GM12875 (cell line): ENCODE measurements around the gene CHAT.

Source experiments
- H3K4me3 ChIP-seq: one replicate; pipeline ENCODE4 v1.5.1; 2011; ENCODE audit warnings: low read depth, low read length, control low read depth
- TF ChIP-seq, protein P1 (sequence below): IDR thresholded peaks from 2 replicates; pipeline ENCODE4 v1.5.1; 2011; ENCODE audit warnings: low read depth, mild to moderate bottlenecking, control low read depth, inconsistent platforms, low read length, moderate library complexity, borderline replicate concordance; ENCODE audit not compliant: insufficient read depth

Gene CHAT

DNA sequence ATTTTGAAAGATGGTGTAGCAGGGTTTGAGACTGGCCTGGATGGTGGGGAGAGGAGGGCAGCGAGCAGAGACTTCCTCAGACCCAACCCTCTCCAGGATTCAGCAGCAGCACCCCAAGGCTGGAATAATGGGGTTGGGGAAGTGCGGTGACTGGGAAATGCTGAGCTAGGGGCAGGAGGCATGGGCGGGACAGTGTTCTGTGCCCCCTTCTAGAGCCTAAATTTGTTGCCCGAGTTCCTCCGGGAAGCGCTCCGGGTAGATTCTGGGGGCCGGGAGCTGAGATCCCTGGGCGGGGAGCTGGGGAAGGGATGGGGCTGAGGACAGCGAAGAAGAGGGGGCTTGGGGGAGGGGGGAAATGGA lies at the start of gene CHAT:
Gene CHAT (plus strand): TSS at position 156 of the 360 bp plus-strand sequence. CDS start 153 bp downstream, at position 309.
- TF ChIP-seq, protein P1, sequence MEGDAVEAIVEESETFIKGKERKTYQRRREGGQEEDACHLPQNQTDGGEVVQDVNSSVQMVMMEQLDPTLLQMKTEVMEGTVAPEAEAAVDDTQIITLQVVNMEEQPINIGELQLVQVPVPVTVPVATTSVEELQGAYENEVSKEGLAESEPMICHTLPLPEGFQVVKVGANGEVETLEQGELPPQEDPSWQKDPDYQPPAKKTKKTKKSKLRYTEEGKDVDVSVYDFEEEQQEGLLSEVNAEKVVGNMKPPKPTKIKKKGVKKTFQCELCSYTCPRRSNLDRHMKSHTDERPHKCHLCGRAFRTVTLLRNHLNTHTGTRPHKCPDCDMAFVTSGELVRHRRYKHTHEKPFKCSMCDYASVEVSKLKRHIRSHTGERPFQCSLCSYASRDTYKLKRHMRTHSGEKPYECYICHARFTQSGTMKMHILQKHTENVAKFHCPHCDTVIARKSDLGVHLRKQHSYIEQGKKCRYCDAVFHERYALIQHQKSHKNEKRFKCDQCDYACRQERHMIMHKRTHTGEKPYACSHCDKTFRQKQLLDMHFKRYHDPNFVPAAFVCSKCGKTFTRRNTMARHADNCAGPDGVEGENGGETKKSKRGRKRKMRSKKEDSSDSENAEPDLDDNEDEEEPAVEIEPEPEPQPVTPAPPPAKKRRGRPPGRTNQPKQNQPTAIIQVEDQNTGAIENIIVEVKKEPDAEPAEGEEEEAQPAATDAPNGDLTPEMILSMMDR: no peak
- H3K4me3 ChIP-seq: no peak within 1 kb of the TSS

DNA sequence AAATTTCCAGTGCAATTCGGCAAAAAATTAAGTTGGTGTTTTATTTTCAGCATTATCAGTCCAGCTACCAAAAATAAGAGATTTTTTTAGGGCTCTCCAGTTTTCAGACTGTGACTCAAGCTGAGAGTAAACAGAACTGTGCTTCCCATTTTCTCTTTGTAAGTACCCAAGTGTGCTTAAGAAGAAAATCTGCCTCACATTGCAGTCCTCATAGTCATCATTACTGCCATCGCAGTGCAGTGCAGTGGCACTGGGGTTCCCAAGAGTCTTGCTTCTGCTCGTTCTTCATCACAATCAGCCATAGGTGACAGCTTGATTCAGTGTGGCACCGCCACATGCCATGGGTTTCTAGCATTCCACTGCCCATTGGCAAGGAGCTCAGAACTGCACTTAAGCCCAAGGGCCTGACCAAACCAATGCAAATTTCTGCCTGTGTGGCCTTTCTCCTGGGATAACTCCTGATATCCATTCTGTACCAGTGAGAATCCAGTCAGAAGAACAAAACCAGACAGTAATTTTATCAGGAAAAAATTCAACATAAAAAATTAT lies 49.3 kb upstream of the CHAT start:
- TF ChIP-seq, protein P1: no peak
- H3K4me3 ChIP-seq: no peak overlapping the region

DNA sequence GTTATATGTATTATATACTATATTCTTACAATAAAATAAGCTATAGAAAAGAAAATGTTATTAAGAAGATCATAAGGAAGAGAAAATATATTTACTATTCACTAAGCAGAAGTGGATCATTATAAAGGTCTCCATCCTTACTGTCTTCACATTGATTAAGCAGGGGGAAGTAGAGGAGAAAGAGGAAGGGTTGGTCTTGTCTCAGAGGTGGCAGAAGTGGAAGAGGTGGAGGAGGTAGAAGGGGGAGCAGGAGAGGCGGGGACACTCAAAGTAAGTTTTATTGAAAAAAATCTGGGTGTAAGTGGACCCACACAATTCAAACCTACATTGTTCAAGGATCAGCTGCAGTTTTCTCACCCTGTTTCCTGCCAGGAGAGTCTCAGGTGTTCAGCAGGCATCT lies 46.0 kb upstream of the CHAT start:
- TF ChIP-seq, protein P1: no peak
- H3K4me3 ChIP-seq: no peak overlapping the region

GRCh38 chr10:49568235-49568634 lies 45.6 kb upstream of the CHAT start:
- no peak overlapping the region for H3K4me3 ChIP-seq
- TF ChIP-seq, protein P1: no peak

DNA sequence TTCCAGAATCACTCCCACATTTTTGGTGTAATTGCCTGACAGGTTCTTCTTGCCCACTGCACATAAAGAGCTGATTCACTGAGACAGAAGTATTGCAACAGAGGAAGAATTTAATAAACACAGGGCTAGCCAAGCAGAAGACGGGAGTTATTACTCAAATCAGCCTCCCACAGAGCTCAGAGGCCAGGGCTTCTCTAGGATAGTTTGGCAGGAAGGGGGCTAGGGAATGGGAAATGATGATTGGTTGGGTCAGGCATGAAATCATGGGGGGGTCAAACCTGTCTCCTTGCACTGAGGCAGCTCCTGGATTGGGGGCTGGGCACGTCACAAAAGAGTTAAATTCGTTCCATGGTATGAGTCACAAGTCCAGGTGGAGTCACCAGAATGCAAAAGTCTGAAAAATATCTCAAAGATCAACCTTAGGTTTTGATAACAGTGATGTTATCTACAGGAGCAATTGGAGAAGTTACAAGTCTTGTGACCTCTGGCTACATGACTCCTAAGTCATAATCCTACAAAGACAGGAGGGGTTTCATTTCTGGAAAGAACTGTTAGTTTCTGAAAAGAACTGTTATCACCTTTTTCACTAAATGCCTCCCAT lies 44.7 kb upstream of the CHAT start:
- no peak overlapping the region for H3K4me3 ChIP-seq
- TF ChIP-seq, protein P1: no peak

DNA sequence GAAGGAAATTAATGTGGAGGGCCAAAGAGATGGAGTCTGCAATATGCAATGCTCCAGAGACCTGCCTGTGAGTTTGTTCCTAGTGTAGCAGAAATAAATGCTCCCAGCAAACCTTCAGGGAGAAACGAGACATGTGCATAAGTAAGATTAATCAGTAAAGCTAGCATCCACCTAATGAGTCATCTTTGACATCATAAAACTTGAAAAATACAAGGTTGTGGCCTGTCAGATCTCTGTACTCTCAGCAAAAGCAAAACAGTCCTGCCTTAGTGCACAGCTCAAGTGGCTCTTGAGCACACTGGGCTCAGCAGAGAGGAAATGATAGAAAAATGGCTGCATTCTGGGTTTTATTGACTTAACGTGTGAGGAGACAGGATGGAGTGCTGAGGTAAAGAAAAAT lies 42.4 kb upstream of the CHAT start:
- no peak overlapping the region for H3K4me3 ChIP-seq
- TF ChIP-seq, protein P1: no peak

DNA sequence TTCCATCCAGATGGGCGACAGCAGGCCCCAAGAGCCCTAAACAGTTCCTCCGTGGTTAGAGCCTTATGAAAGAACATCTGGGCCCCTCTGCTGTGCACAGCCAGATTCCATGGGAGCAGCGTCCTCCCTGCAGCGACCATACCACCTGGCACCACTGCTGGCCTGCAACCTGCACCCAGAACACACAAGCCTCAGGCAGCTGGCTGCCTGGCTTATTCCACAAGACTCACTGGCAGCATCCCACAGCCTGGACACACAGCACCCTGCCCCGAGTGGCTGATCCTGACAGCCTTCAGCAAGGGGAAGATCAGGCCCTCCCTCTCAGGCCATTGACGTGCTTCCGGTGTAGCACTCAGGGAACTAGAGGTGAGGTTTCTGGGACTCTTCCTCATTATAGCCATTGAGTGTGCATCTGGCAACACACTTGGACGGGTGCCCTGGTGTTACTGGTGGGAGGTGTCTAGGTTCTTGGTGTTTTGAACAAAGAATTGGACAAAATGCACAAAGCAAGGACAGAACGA lies 41.2 kb upstream of the CHAT start:
- H3K4me3 ChIP-seq: no peak overlapping the region
- TF ChIP-seq, protein P1: no peak
